Caco-2 (cell line): ENCODE measurements around the gene BNIP5. TPM values are rescaled to one million over a fixed set of nuclear protein-coding genes. Genes with fewer than 3 reads are reported as not detected.

ENCODE experiments used
- BruUV-seq: library from RNA; stranded (reverse); fragments of 400-500 nt; replicated peaks from 2 replicates; lab custom pipeline; 2021; lab: Mats Ljungman, UMichigan
- CTCF ChIA-PET: fragments of 300-600 bp; sonication (Branson Sonifier 250); formaldehyde crosslinking; loops from one replicate; lab custom pipeline; 2022; ENCODE audit warnings: antibody characterized with exemption; lab: Charles Lee
- POLR2A ChIA-PET: fragments of 300-600 bp; sonication (Branson Sonifier 250); formaldehyde crosslinking; loops from one replicate; lab custom pipeline; 2022; ENCODE audit warnings: antibody characterized with exemption; lab: Charles Lee
- DNase-seq, 2 experiments: peaks; one replicate each; pipeline versions ENCODE4 v3.0.0 to v3.0.0-alpha.2; 2020 to 2022
- H3K27me3 ChIP-seq: replicated peaks from 2 replicates; pipeline ENCODE4 v1.6.0; 2011; ENCODE audit warnings: low read length; ENCODE audit not compliant: control insufficient read depth, insufficient read depth
- H3K36me3 ChIP-seq: 2 replicates; pipeline ENCODE4 v1.5.1; 2011; ENCODE audit warnings: low read length; ENCODE audit not compliant: control insufficient read depth, insufficient read depth
- H3K4me1 ChIP-seq: fragments of 250-450 bp; sonication (Bioruptor Pico); 2 replicates; pipeline ENCODE4 v1.5.1; 2020; ENCODE audit warnings: mild to moderate bottlenecking
- H3K4me3 ChIP-seq: 2 replicates; pipeline ENCODE4 v1.5.1; 2011; ENCODE audit warnings: low read depth, mild to moderate bottlenecking, control low read depth, low read length
- H3K9me3 ChIP-seq: fragments of 250-450 bp; sonication (Bioruptor Pico); 2 replicates; pipeline ENCODE4 v1.5.1; 2020; ENCODE audit warnings: mild to moderate bottlenecking, moderate library complexity
- H3K27ac Mint-ChIP-seq: one replicate; pipeline ENCODE4 v1.8.0; 2022; ENCODE audit warnings: mixed read lengths; ENCODE audit not compliant: unreplicated experiment
- H3K27me3 Mint-ChIP-seq: one replicate; pipeline ENCODE4 v1.8.0; 2022; ENCODE audit warnings: mixed read lengths; ENCODE audit not compliant: insufficient read depth, unreplicated experiment
- H3K36me3 Mint-ChIP-seq: one replicate; pipeline ENCODE4 v1.8.0; 2022; ENCODE audit warnings: mild to moderate bottlenecking, mixed read lengths; ENCODE audit not compliant: insufficient read depth, unreplicated experiment
- H3K4me1 Mint-ChIP-seq: one replicate; pipeline ENCODE4 v1.8.0; 2022; ENCODE audit warnings: low read depth, mixed read lengths; ENCODE audit not compliant: unreplicated experiment
- H3K4me3 Mint-ChIP-seq: one replicate; pipeline ENCODE4 v1.8.0; 2022; ENCODE audit warnings: mild to moderate bottlenecking, moderate library complexity, mixed read lengths; ENCODE audit not compliant: unreplicated experiment
- H3K9me3 Mint-ChIP-seq: one replicate; pipeline ENCODE4 v1.8.0; 2022; ENCODE audit warnings: mixed read lengths; ENCODE audit not compliant: unreplicated experiment
- CTCF ChIP-seq, 2 experiments: fragments of 200-600 bp in 1 of 2; IDR thresholded peaks; 1 replicate in 1 of 2; 2 replicates in 1 of 2; pipeline versions ENCODE4 v1.5.1 to v1.8.0; 2011 to 2022; ENCODE audit warnings: antibody characterized with exemption in 1 of 2, control low read depth in 1 of 2, inconsistent platforms in 1 of 2, low read depth in 1 of 2, low read length in 1 of 2, mild to moderate bottlenecking in 1 of 2, moderate library complexity in 1 of 2; ENCODE audit not compliant: insufficient read depth in 1 of 2, severe bottlenecking in 1 of 2, unreplicated experiment in 1 of 2
- intact Hi-C: fragments of 100-400 bp; cut with micrococcal nuclease; formaldehyde crosslinking; loops from one replicate; pipeline ENCODE4 v1.10.0; 2022; ENCODE audit not compliant: unreplicated experiment
- total RNA-seq: library from RNA; stranded (reverse); gene quantifications from 2 replicates; pipeline ENCODE4 v1.2.3, GENCODE V29; 2022

Gene BNIP5
- total RNA-seq, 1 experiment from 2014 or later = 0.50 TPM

DNA sequence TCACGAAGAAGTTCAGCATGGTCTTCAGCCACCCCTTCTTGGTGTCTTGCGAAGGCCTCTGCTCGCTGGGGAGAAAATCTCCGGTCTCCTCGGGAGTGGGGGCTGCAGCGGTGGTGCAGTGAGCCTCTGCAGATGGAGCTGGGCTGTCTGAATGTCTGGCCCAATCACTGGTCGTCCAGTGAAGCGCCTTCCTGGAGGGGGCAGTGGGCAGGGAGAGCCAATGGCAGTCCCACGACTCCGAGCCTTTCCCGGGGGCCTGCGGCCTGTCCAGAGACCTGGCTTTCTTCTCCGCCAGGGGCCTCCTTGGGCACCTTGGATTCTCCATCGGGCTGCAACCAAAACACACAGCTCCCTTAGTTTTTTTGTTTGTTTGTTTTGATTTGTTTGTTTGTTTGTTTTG, 6.3 kb downstream of the BNIP5 start:
- POLR2A ChIA-PET = no interaction called here
- Mint-ChIP-seq H3K4me3 (no peak overlapping the region), H3K27me3 (no peaks in the 10 kb centered on the region), H3K9me3 (no peaks in the 10 kb centered on the region), H3K36me3 (no peaks in the 10 kb centered on the region), H3K27ac (no peak overlapping the region), H3K4me1 (peaks cover 19% of the 10 kb centered on the region)
- no peaks in the 10 kb centered on the region for H3K36me3 ChIP-seq
- BruUV-seq = no TSS peak
- H3K4me1 ChIP-seq = peaks cover 13% of the 10 kb centered on the region
- no peaks in the 10 kb centered on the region for H3K9me3 ChIP-seq
- no peaks in the 10 kb centered on the region for H3K27me3 ChIP-seq
- H3K4me3 ChIP-seq = no peak overlapping the region
- CTCF ChIA-PET = no interaction called here
- intact Hi-C loops = no loop called here
- no peak for TF ChIP-seq CTCF (IDR thresholded peaks at IDR 0.05; ENCODE audit: insufficient read depth in 1 of 2, low read depth in 1 of 2, low read length in 1 of 2, severe bottlenecking in 1 of 2, unreplicated experiment in 1 of 2)
- no peak for DNase-seq

- POLR2A ChIA-PET = no interaction called here
Observed at GRCh38 chr6:36329798-36330291, 6.8 kb downstream of the BNIP5 start.

GRCh38 chr6:36328600-36328999, 8.1 kb downstream of the BNIP5 start:
- Histone ChIP-seq H3K27me3 (no peaks in the 10 kb centered on the region), H3K4me3 (no peak overlapping the region), H3K4me1 (no peaks in the 10 kb centered on the region), H3K9me3 (no peaks in the 10 kb centered on the region), H3K36me3 (no peaks in the 10 kb centered on the region)
- intact Hi-C loops = no loop called here
- Mint-ChIP-seq H3K4me1 (peaks cover 5% of the 10 kb centered on the region), H3K36me3 (no peaks in the 10 kb centered on the region), H3K27me3 (no peaks in the 10 kb centered on the region), H3K4me3 (no peak overlapping the region), H3K27ac (no peak overlapping the region), H3K9me3 (no peaks in the 10 kb centered on the region)
- no peak for TF ChIP-seq CTCF (IDR thresholded peaks at IDR 0.05; ENCODE audit: insufficient read depth in 1 of 2, low read depth in 1 of 2, low read length in 1 of 2, severe bottlenecking in 1 of 2, unreplicated experiment in 1 of 2)
- POLR2A ChIA-PET = no interaction called here
- no TSS peak for BruUV-seq
- DNase-seq = no peak
- CTCF ChIA-PET = interaction anchor here (0.6 kb wide), 1 partner anchor 12 kb away, joined by 4 read pairs; no protein-coding TSS in a partner anchor

More at GRCh38 chr6:36329798-36330291, 6.8 kb downstream of the BNIP5 start:
- no peak overlapping the region for H3K4me3 Mint-ChIP-seq
- BruUV-seq = no TSS peak
- no peak for DNase-seq
- H3K9me3 ChIP-seq = no peaks in the 10 kb centered on the region
- H3K27ac Mint-ChIP-seq = no peak overlapping the region
- no peak for TF ChIP-seq CTCF (IDR thresholded peaks at IDR 0.05; ENCODE audit: insufficient read depth in 1 of 2, low read depth in 1 of 2, low read length in 1 of 2, severe bottlenecking in 1 of 2, unreplicated experiment in 1 of 2)
- H3K27me3 ChIP-seq = no peaks in the 10 kb centered on the region
- H3K36me3 ChIP-seq = no peaks in the 10 kb centered on the region
- no peaks in the 10 kb centered on the region for H3K27me3 Mint-ChIP-seq
- H3K4me1 Mint-ChIP-seq = peaks cover 14% of the 10 kb centered on the region
- no peak overlapping the region for H3K4me3 ChIP-seq
- CTCF ChIA-PET = interaction anchor here (0.7 kb wide), 1 partner anchor 28 kb away, joined by 3 read pairs; no protein-coding TSS in a partner anchor
- H3K9me3 Mint-ChIP-seq = no peaks in the 10 kb centered on the region
- H3K36me3 Mint-ChIP-seq = no peaks in the 10 kb centered on the region
- peaks cover 10% of the 10 kb centered on the region for H3K4me1 ChIP-seq
- intact Hi-C loops = no loop called here
